CD4-positive, alpha-beta memory T cell (primary cell): Measurements from ENCODE around the gene TET2. TPM values are rescaled to one million over a fixed set of nuclear protein-coding genes. Genes with fewer than 3 reads are reported as not detected.
A peak's percentile ranks its signal among the peaks of the same experiment; 100 is the strongest.

Experiments
- CTCF ChIA-PET: fragments of 350-600 bp; sonication (Branson Sonifier 250); formaldehyde crosslinking; loops from one replicate; lab custom pipeline; 2021; ENCODE audit warnings: inconsistent platforms; ENCODE audit not compliant: partially characterized antibody; lab: Charles Lee
- POLR2A ChIA-PET: fragments of 350-600 bp; sonication (Branson Sonifier 250); formaldehyde crosslinking; loops from one replicate; lab custom pipeline; 2021; ENCODE audit not compliant: partially characterized antibody; lab: Charles Lee
- DNase-seq, 5 donors: peaks; one replicate each; pipeline versions ENCODE4 v3.0.0 to v3.0.0-alpha.2; 2020 to 2022; ENCODE audit warnings: mixed read lengths in 1 of 5
- H3K27ac ChIP-seq: one replicate; pipeline ENCODE4 v1.7.0; 2013; ENCODE audit warnings: low read depth, low read length
- H3K27me3 ChIP-seq: 2 replicates; pipeline ENCODE4 v1.7.0; 2013; ENCODE audit warnings: mild to moderate bottlenecking, low read length, moderate library complexity; ENCODE audit not compliant: insufficient read depth
- H3K36me3 ChIP-seq: 2 replicates; pipeline ENCODE4 v1.7.0; 2013; ENCODE audit warnings: mild to moderate bottlenecking, low read length, moderate library complexity; ENCODE audit not compliant: insufficient read depth
- H3K4me1 ChIP-seq: 2 replicates; pipeline ENCODE4 v1.7.0; 2013; ENCODE audit warnings: mild to moderate bottlenecking, low read length, moderate library complexity; ENCODE audit not compliant: insufficient read depth
- H3K4me3 ChIP-seq, 2 donors: one replicate each; pipeline ENCODE4 v1.7.0; 2013; ENCODE audit warnings: low read length in 2 of 2, mild to moderate bottlenecking in 1 of 2
- H3K9me3 ChIP-seq, 2 donors: one replicate each; pipeline ENCODE4 v1.7.0; 2013; ENCODE audit warnings: low read length in 2 of 2, control low read depth in 1 of 2; ENCODE audit not compliant: control insufficient read depth in 1 of 2
- H3K27ac Mint-ChIP-seq, 7 donors: one replicate each; pipeline ENCODE4 v1.8.0; 2020 to 2021; ENCODE audit warnings: mixed read lengths in 7 of 7, mild to moderate bottlenecking in 6 of 7, inconsistent platforms in 3 of 7, moderate library complexity in 3 of 7
- H3K27me3 Mint-ChIP-seq, 2 donors: one replicate each; pipeline ENCODE4 v1.8.0; 2020 to 2021; ENCODE audit warnings: mixed read lengths in 2 of 2
- H3K36me3 Mint-ChIP-seq, 2 donors: one replicate each; pipeline ENCODE4 v1.8.0; 2020 to 2021; ENCODE audit warnings: mixed read lengths in 2 of 2, inconsistent platforms in 1 of 2, mild to moderate bottlenecking in 1 of 2
- H3K4me1 Mint-ChIP-seq, 4 donors: one replicate each; pipeline ENCODE4 v1.8.0; 2020 to 2021; ENCODE audit warnings: mixed read lengths in 4 of 4, mild to moderate bottlenecking in 1 of 4
- H3K4me3 Mint-ChIP-seq, 8 donors: one replicate each; pipeline ENCODE4 v1.8.0; 2020 to 2021; ENCODE audit warnings: mixed read lengths in 8 of 8, mild to moderate bottlenecking in 7 of 8, moderate library complexity in 6 of 8, inconsistent platforms in 3 of 8
- H3K9me3 Mint-ChIP-seq, 8 donors: one replicate each; pipeline ENCODE4 v1.8.0; 2020 to 2021; ENCODE audit warnings: mixed read lengths in 8 of 8, mild to moderate bottlenecking in 5 of 8, inconsistent platforms in 3 of 8, moderate library complexity in 1 of 8
- intact Hi-C: fragments of 100-400 bp; cut with micrococcal nuclease; formaldehyde crosslinking; loops from one replicate; pipeline ENCODE4 v1.15.1; 2023
- polyA plus RNA-seq, 2 donors: library from polyadenylated mRNA; unstranded; fragments of 300-500 nt; fragmentation: Illumina TruSeq; gene quantifications; one replicate each; pipeline ENCODE4 v1.2.3, GENCODE V29; 2021
- total RNA-seq, 2 experiments: library from RNA; stranded (reverse); gene quantifications; one replicate each; pipeline ENCODE4 v1.2.3, GENCODE V29; 2021

Gene TET2
- total RNA-seq = 10 to 100 TPM; 20.2 to 20.7 TPM
- polyA plus RNA-seq = 10 to 100 TPM in 1 of 2 donors, 1 to 10 TPM in 1; 9.7 to 13.6 TPM

GRCh38 chr4:105146276-105147015 is at the start of gene TET2:
Gene TET2 (plus strand): TSS chr4:105146876. CDS start chr4:105233943, 87,067 bp downstream.
- intact Hi-C loops = loop anchor here (1.0 to 10.0 kb wide), 3 partner anchors 228 to 562 kb away; partner anchors contain the start of genes GSTCD and INTS12
- Histone ChIP-seq H3K4me3 (peak within 1 kb of the TSS; percentile 100), H3K9me3 (no peaks in the 10 kb centered on the region), H3K36me3 (no peaks in the 10 kb centered on the region), H3K4me1 (peaks cover 27% of the 10 kb centered on the region), H3K27ac (peak within 1 kb of the TSS; percentile 81), H3K27me3 (no peaks in the 10 kb centered on the region)
- Mint-ChIP-seq H3K27ac (peak within 1 kb of the TSS; percentile 97 to 100 (median 99)), H3K36me3 (peaks cover 0 to 17% of the 10 kb centered on the region in 2 donors), H3K4me3 (peak within 1 kb of the TSS; percentile 97 to 100 (median 100)), H3K9me3 (no peaks in the 10 kb centered on the region), H3K27me3 (no peaks in the 10 kb centered on the region), H3K4me1 (peaks cover 22 to 53% (median 33%) of the 10 kb centered on the region in 4 donors)
- CTCF ChIA-PET = interaction anchor here (0.6 to 2.4 kb wide), 6 partner anchors 16 to 571 kb away, joined by 3 to 8 read pairs (median 3); partner anchors contain the start of gene PPA2
- POLR2A ChIA-PET = interaction anchor here (1.0 to 1.6 kb wide), 3 partner anchors 325 to 1174 kb away, joined by 3 to 28 read pairs (median 4); partner anchors contain the start of gene PPA2
- peak; percentile 79 to 88 (median 83) for DNase-seq

- Histone ChIP-seq H3K9me3 (no peaks in the 10 kb centered on the region), H3K27me3 (no peaks in the 10 kb centered on the region), H3K4me3 (no peak overlapping the region), H3K4me1 (no peaks in the 10 kb centered on the region), H3K36me3 (no peaks in the 10 kb centered on the region), H3K27ac (no peak overlapping the region)
- intact Hi-C loops = no loop called here
- H3K36me3 Mint-ChIP-seq = no peaks in the 10 kb centered on the region
- no peaks in the 10 kb centered on the region for H3K4me1 Mint-ChIP-seq
- H3K27ac Mint-ChIP-seq = no peak overlapping the region
- ChIA-PET POLR2A (no interaction called here), CTCF (no interaction called here)
- no peak overlapping the region for H3K4me3 Mint-ChIP-seq
- H3K9me3 Mint-ChIP-seq = peaks cover 2 to 16% (median 8%) of the 10 kb centered on the region in 8 donors
- no peak for DNase-seq
- H3K27me3 Mint-ChIP-seq = peaks cover 1 to 4% of the 10 kb centered on the region in 2 donors
Observed at GRCh38 chr4:105102016-105102415, 44.7 kb upstream of the TET2 start.

GRCh38 chr4:105106426-105106825 is 40.2 kb upstream of the TET2 start:
- DNase-seq = no peak
- H3K36me3 ChIP-seq = no peaks in the 10 kb centered on the region
- Mint-ChIP-seq H3K4me3 (no peak overlapping the region), H3K4me1 (no peaks in the 10 kb centered on the region), H3K27ac (no peak overlapping the region), H3K9me3 (no peaks in the 10 kb centered on the region), H3K36me3 (no peaks in the 10 kb centered on the region), H3K27me3 (peaks cover 3 to 8% of the 10 kb centered on the region in 2 donors)
- H3K27me3 ChIP-seq = no peaks in the 10 kb centered on the region
- H3K4me1 ChIP-seq = no peaks in the 10 kb centered on the region
- no peaks in the 10 kb centered on the region for H3K9me3 ChIP-seq
- ChIA-PET CTCF (interaction anchor here (1.6 kb wide), 1 partner anchor 10 kb away, joined by 4 read pairs; no protein-coding TSS in a partner anchor), POLR2A (no interaction called here)
- H3K27ac ChIP-seq = no peak overlapping the region
- intact Hi-C loops = no loop called here
- no peak overlapping the region for H3K4me3 ChIP-seq

GRCh38 chr4:105107095-105107856 is 39.4 kb upstream of the TET2 start:
- Mint-ChIP-seq H3K27me3 (peaks cover 3 to 8% of the 10 kb centered on the region in 2 donors), H3K4me1 (no peaks in the 10 kb centered on the region), H3K9me3 (no peaks in the 10 kb centered on the region), H3K36me3 (no peaks in the 10 kb centered on the region), H3K27ac (no peak overlapping the region), H3K4me3 (no peak overlapping the region)
- Histone ChIP-seq H3K9me3 (no peaks in the 10 kb centered on the region), H3K4me3 (no peak overlapping the region), H3K27me3 (no peaks in the 10 kb centered on the region), H3K4me1 (no peaks in the 10 kb centered on the region), H3K36me3 (no peaks in the 10 kb centered on the region), H3K27ac (no peak overlapping the region)
- ChIA-PET CTCF (interaction anchor here (1.6 kb wide), 1 partner anchor 10 kb away, joined by 4 read pairs; no protein-coding TSS in a partner anchor), POLR2A (no interaction called here)
- intact Hi-C loops = no loop called here
- no peak for DNase-seq

- Histone ChIP-seq H3K4me3 (no peak overlapping the region), H3K36me3 (no peaks in the 10 kb centered on the region), H3K27ac (no peak overlapping the region), H3K4me1 (no peaks in the 10 kb centered on the region), H3K27me3 (no peaks in the 10 kb centered on the region), H3K9me3 (no peaks in the 10 kb centered on the region)
- ChIA-PET CTCF (no interaction called here), POLR2A (no interaction called here)
- Mint-ChIP-seq H3K27ac (no peak overlapping the region), H3K36me3 (no peaks in the 10 kb centered on the region), H3K4me1 (no peaks in the 10 kb centered on the region), H3K27me3 (peaks cover 3 to 4% of the 10 kb centered on the region in 2 donors), H3K9me3 (no peaks in the 10 kb centered on the region), H3K4me3 (no peak overlapping the region)
- DNase-seq = no peak
- intact Hi-C loops = no loop called here
Observed at GRCh38 chr4:105108971-105109370, 37.7 kb upstream of the TET2 start.

GRCh38 chr4:105112274-105112673 is 34.4 kb upstream of the TET2 start:
- DNase-seq = no peak
- Mint-ChIP-seq H3K4me3 (no peak overlapping the region), H3K27me3 (peaks cover 3 to 4% of the 10 kb centered on the region in 2 donors), H3K36me3 (no peaks in the 10 kb centered on the region), H3K27ac (no peak overlapping the region), H3K9me3 (no peaks in the 10 kb centered on the region), H3K4me1 (no peaks in the 10 kb centered on the region)
- H3K36me3 ChIP-seq = no peaks in the 10 kb centered on the region
- ChIA-PET CTCF (no interaction called here), POLR2A (no interaction called here)
- H3K27me3 ChIP-seq = no peaks in the 10 kb centered on the region
- no peaks in the 10 kb centered on the region for H3K9me3 ChIP-seq
- no peak overlapping the region for H3K4me3 ChIP-seq
- intact Hi-C loops = no loop called here
- H3K27ac ChIP-seq = no peak overlapping the region
- no peaks in the 10 kb centered on the region for H3K4me1 ChIP-seq

- Mint-ChIP-seq H3K9me3 (no peaks in the 10 kb centered on the region), H3K27me3 (peaks cover under 1 to 4% of the 10 kb centered on the region in 2 donors), H3K4me3 (no peak overlapping the region), H3K4me1 (no peaks in the 10 kb centered on the region), H3K27ac (no peak overlapping the region), H3K36me3 (no peaks in the 10 kb centered on the region)
- Histone ChIP-seq H3K27me3 (no peaks in the 10 kb centered on the region), H3K9me3 (no peaks in the 10 kb centered on the region), H3K4me3 (no peak overlapping the region), H3K36me3 (no peaks in the 10 kb centered on the region), H3K4me1 (no peaks in the 10 kb centered on the region), H3K27ac (no peak overlapping the region)
- no peak for DNase-seq
- intact Hi-C loops = no loop called here
- ChIA-PET CTCF (no interaction called here), POLR2A (no interaction called here)
Observed at GRCh38 chr4:105113800-105114199, 32.9 kb upstream of the TET2 start.
